Neural crest cell (in vitro differentiated cells): Measurements from ENCODE around the gene SPINDOC. TPM values are rescaled to one million over a fixed set of nuclear protein-coding genes. Genes with fewer than 3 reads are reported as not detected.

Experiments
- DNase-seq: peaks from one replicate; pipeline ENCODE4 v3.0.0; 2021; ENCODE audit warnings: low read depth, mixed read lengths, low spot score
- H3K27ac Mint-ChIP-seq: one replicate; pipeline ENCODE4 v1.8.0; 2021; ENCODE audit warnings: mild to moderate bottlenecking, mixed read lengths; ENCODE audit not compliant: unreplicated experiment
- H3K27me3 Mint-ChIP-seq: 2 replicates; pipeline ENCODE4 v1.8.0; 2021; ENCODE audit warnings: low read depth, mild to moderate bottlenecking, mixed read lengths
- H3K36me3 Mint-ChIP-seq: 2 replicates; pipeline ENCODE4 v1.8.0; 2021; ENCODE audit warnings: low read depth, mild to moderate bottlenecking, mixed read lengths
- H3K4me1 Mint-ChIP-seq: 2 replicates; pipeline ENCODE4 v1.8.0; 2021; ENCODE audit warnings: mixed read lengths
- H3K4me3 Mint-ChIP-seq: one replicate; pipeline ENCODE4 v1.8.0; 2021; ENCODE audit warnings: mild to moderate bottlenecking, mixed read lengths
- H3K9me3 Mint-ChIP-seq: 2 replicates; pipeline ENCODE4 v1.8.0; 2021; ENCODE audit warnings: mixed read lengths
- total RNA-seq: library from RNA; stranded (reverse); gene quantifications from 2 replicates; pipeline ENCODE4 v1.2.1, GENCODE V29; 2021
- TF ChIP-seq, protein P1 (sequence below): fragments of 200-600 bp; sonication (generic); conservative IDR thresholded peaks from 2 replicates; pipeline ENCODE4 v1.5.0; 2021; ENCODE audit warnings: antibody characterized with exemption, mild to moderate bottlenecking

The SPINDOC gene
- total RNA-seq, 1 donor from 2014 or later: 104 TPM

GRCh38 chr11:63868399-63869064 lies 55.3 kb downstream of the SPINDOC start:
- Mint-ChIP-seq H3K9me3 (no peaks in the 10 kb centered on the region), H3K36me3 (no peaks in the 10 kb centered on the region), H3K4me3 (no peak overlapping the region), H3K27me3 (no peaks in the 10 kb centered on the region), H3K4me1 (peaks cover 45% of the 10 kb centered on the region), H3K27ac (no peak overlapping the region)
- TF ChIP-seq, protein P1, sequence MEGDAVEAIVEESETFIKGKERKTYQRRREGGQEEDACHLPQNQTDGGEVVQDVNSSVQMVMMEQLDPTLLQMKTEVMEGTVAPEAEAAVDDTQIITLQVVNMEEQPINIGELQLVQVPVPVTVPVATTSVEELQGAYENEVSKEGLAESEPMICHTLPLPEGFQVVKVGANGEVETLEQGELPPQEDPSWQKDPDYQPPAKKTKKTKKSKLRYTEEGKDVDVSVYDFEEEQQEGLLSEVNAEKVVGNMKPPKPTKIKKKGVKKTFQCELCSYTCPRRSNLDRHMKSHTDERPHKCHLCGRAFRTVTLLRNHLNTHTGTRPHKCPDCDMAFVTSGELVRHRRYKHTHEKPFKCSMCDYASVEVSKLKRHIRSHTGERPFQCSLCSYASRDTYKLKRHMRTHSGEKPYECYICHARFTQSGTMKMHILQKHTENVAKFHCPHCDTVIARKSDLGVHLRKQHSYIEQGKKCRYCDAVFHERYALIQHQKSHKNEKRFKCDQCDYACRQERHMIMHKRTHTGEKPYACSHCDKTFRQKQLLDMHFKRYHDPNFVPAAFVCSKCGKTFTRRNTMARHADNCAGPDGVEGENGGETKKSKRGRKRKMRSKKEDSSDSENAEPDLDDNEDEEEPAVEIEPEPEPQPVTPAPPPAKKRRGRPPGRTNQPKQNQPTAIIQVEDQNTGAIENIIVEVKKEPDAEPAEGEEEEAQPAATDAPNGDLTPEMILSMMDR: no peak
- DNase-seq: no peak

DNA sequence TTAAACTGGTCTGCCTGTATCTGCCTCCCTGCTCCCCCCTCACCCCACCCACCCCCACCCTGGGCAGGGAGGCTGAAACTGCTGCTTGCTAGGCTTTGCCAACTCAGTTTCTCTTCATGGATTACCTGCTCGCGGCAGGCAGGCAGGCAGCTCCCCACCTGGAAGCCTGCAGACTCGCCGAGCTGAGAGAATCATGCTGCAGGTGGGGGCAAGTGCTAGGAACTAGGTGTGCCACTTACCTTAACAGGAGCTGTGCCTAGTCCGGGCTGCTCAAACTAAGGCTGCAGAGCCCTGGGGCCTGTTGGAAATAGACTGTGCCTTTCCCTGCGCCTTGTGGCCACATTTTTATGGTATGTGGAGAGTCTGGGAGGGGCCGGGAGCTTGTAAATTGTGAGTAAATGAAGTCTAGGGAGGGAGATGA lies 55.9 kb downstream of the SPINDOC start:
- no peak for DNase-seq
- TF ChIP-seq, protein P1: no peak
- Mint-ChIP-seq H3K27me3 (no peaks in the 10 kb centered on the region), H3K4me3 (no peak overlapping the region), H3K36me3 (no peaks in the 10 kb centered on the region), H3K4me1 (peaks cover 49% of the 10 kb centered on the region), H3K27ac (no peak overlapping the region), H3K9me3 (no peaks in the 10 kb centered on the region)

DNA sequence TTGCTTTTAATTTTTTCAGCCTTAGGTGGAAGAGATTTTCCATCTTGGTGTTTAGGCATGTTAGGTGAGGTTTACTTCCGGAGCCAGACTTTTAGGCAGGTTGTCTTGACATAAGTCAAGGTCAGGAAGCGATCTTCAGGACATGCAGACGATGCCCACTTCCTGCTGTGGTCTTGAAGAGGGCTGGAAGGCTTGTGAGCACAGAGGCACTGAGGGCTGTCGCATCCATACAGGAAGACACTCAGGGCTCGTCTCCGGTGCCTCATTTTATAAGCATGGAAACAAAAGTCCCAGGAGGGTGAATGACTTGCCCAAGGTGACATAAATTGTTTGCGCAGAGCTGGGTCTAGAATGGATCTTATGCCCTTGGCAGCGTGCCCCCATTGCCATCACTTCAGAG lies 56.4 kb downstream of the SPINDOC start:
- no peak for DNase-seq
- TF ChIP-seq, protein P1: no peak
- Mint-ChIP-seq H3K9me3 (no peaks in the 10 kb centered on the region), H3K36me3 (no peaks in the 10 kb centered on the region), H3K27me3 (no peaks in the 10 kb centered on the region), H3K4me3 (no peak overlapping the region), H3K27ac (peak overlapping the region; percentile 27), H3K4me1 (peaks cover 52% of the 10 kb centered on the region)

DNA sequence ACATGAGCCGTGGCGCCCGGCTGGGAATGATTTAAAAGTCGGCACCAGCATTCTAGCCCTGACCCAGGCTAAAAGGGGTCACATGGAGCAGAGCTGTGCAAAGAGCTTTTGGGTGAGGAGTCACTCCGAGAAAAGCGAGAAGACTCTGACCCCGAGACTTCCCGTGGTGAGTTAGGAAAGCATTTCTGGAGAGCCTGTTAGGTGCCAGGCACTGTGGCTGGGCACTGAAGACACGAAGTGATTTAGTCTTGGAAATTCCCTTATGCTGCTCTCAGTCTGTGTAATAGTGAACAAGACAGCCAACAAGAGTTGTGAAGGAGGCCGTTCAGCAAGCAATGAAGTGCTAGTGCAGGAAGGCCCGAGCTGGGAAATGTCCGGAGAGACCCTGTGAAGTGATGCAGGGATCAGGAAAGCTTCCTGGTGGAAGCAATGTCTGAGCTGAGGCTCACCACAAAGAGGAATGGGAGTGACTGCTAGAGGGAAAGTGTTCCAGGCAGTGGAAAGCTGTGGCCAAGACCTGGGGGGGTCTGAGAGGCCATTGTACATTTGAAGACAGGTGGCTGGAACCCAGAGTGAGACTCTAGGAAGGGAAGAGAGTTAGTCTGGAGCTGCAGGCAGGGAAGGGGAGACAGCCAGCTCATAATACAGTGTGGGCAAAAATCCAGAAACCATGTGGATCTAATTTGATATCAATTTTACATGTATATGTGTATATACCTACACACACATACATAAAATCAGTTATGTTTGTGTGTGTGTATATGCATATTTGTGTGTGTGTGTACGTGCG lies 57.3 kb downstream of the SPINDOC start:
- peaks cover 52% of the 10 kb centered on the region for H3K4me1 Mint-ChIP-seq
- TF ChIP-seq, protein P1: no peak

GRCh38 chr11:63871962-63872799 lies 58.9 kb downstream of the SPINDOC start:
- TF ChIP-seq, protein P1: peak; percentile 53
- Mint-ChIP-seq H3K27ac (peak overlapping the region; percentile 27), H3K36me3 (no peaks in the 10 kb centered on the region), H3K4me3 (no peak overlapping the region), H3K9me3 (no peaks in the 10 kb centered on the region), H3K27me3 (no peaks in the 10 kb centered on the region), H3K4me1 (peaks cover 41% of the 10 kb centered on the region)
- DNase-seq: peak; percentile 18

More for the DNA sequence above, 57.3 kb downstream of the SPINDOC start:
- Mint-ChIP-seq H3K36me3 (no peaks in the 10 kb centered on the region), H3K27ac (no peak overlapping the region), H3K9me3 (no peaks in the 10 kb centered on the region), H3K27me3 (no peaks in the 10 kb centered on the region), H3K4me3 (no peak overlapping the region)
- no peak for DNase-seq
